ENCODE measurements around the gene MUS81.

Gene MUS81

GRCh38 chr11:65873318-65874156, 13.3 kb downstream of the MUS81 start:
- TF ChIP-seq CTCF (IDR thresholded peaks at IDR 0.05), result no peak
- no peak for TF ChIP-seq ZFX (IDR thresholded peaks at IDR 0.05; ENCODE audit: borderline replicate concordance)
- 0 out of 2 replicates have a peak overlapping the region, but pooled peaks have one; percentile 34 for H3K27ac ChIP-seq

GRCh38 chr11:65879617-65880016, 19.4 kb downstream of the MUS81 start, which contains the start of gene CTSW:
CTSW (plus strand) TSS chr11:65879837; CDS start chr11:65879855, 18 bp downstream.
- H3K27ac ChIP-seq, result no peak within 1 kb of the TSS
- TF ChIP-seq ZFX (IDR thresholded peaks at IDR 0.05; ENCODE audit: borderline replicate concordance), result no peak

- H3K27ac ChIP-seq, result no peak overlapping the region
- TF ChIP-seq CTCF (IDR thresholded peaks at IDR 0.05) (no peak), ZFX (IDR thresholded peaks at IDR 0.05; ENCODE audit: borderline replicate concordance) (no peak)
Observed at GRCh38 chr11:65880027-65880426, 19.8 kb downstream of the MUS81 start.

GRCh38 chr11:65880844-65881421, 20.7 kb downstream of the MUS81 start:
- TF ChIP-seq ZFX (IDR thresholded peaks at IDR 0.05; ENCODE audit: borderline replicate concordance) (no peak), CTCF (IDR thresholded peaks at IDR 0.05) (no peak)
- H3K27ac ChIP-seq, result no peak overlapping the region

- no peak overlapping the region for H3K27ac ChIP-seq
- TF ChIP-seq ZFX (IDR thresholded peaks at IDR 0.05; ENCODE audit: borderline replicate concordance) (no peak), CTCF (IDR thresholded peaks at IDR 0.05) (no peak)
Observed at GRCh38 chr11:65882120-65883057, 22.2 kb downstream of the MUS81 start.

- no peak overlapping the region for H3K27ac ChIP-seq
- no peak for TF ChIP-seq ZFX (IDR thresholded peaks at IDR 0.05; ENCODE audit: borderline replicate concordance)
- no peak for TF ChIP-seq CTCF (IDR thresholded peaks at IDR 0.05)
Observed at GRCh38 chr11:65883058-65883761, 23.0 kb downstream of the MUS81 start.
